Heart right ventricle (tissue), 16 donors: ENCODE measurements around the gene HES6. TPM values are rescaled to one million over a fixed set of nuclear protein-coding genes. Genes with fewer than 3 reads are reported as not detected.

Source experiments
- ATAC-seq, 8 donors: fragments of 200-7000 bp; cut with Tn5 transposase; one replicate each; pipeline ENCODE4 v1.9.1; 2020; ENCODE audit warnings: mild to moderate bottlenecking in 8 of 8, moderate library complexity in 8 of 8, moderate number of reproducible peaks in 1 of 8
- DNase-seq, 2 donors: peaks; one replicate each; pipeline ENCODE4 v3.0.0-alpha.2; 2020
- H3K27ac ChIP-seq, 10 donors: fragments of 200-600 bp; sonication (generic) in 2 of 10; one replicate each; pipeline versions ENCODE4 v1.5.0 to v1.8.0; 2020 to 2022; ENCODE audit warnings: mild to moderate bottlenecking in 3 of 10
- H3K27me3 ChIP-seq, 7 donors: fragments of 200-600 bp; one replicate each; pipeline ENCODE4 v1.8.0; 2021 to 2022; ENCODE audit warnings: mild to moderate bottlenecking in 2 of 7
- H3K36me3 ChIP-seq, 9 donors: fragments of 200-600 bp; sonication (generic) in 1 of 9; one replicate each; pipeline versions ENCODE4 v1.5.0 to v1.8.0; 2020 to 2022; ENCODE audit warnings: mild to moderate bottlenecking in 2 of 9
- H3K4me1 ChIP-seq, 9 donors: fragments of 200-600 bp; sonication (generic) in 1 of 9; one replicate each; pipeline versions ENCODE4 v1.5.0 to v1.8.0; 2020 to 2022; ENCODE audit warnings: mild to moderate bottlenecking in 4 of 9
- H3K4me3 ChIP-seq, 10 donors: fragments of 200-600 bp; sonication (generic) in 2 of 10; one replicate each; pipeline versions ENCODE4 v1.5.0 to v1.8.0; 2020 to 2022; ENCODE audit warnings: mild to moderate bottlenecking in 7 of 10, moderate library complexity in 2 of 10
- H3K9me3 ChIP-seq, 11 donors: fragments of 200-600 bp in 10 of 11; sonication (generic) in 2 of 11; one replicate each; pipeline versions ENCODE4 v1.5.0 to v1.8.0; 2013 to 2022; ENCODE audit warnings: mild to moderate bottlenecking in 2 of 11, control low read depth in 1 of 11, moderate library complexity in 1 of 11
- CTCF ChIP-seq, 9 donors: fragments of 200-600 bp; sonication (generic) in 2 of 9; IDR thresholded peaks; one replicate each; pipeline versions ENCODE4 v1.5.0 to v1.8.0; 2021 to 2022; ENCODE audit warnings: antibody characterized with exemption in 9 of 9, mild to moderate bottlenecking in 5 of 9, moderate library complexity in 1 of 9
- WGBS, 2 donors: extraction: QIAGEN DNeasy Blood & Tissue Kit; methylation state at CpG; one replicate each; pipeline ENCODE4 v1.1.7; 2013; ENCODE audit warnings: inconsistent platforms in 1 of 2; 5-methylcytosine and 5-hydroxymethylcytosine counted together
- intact Hi-C, 10 donors: fragments of 100-400 bp; cut with DNase I; formaldehyde crosslinking; loops; one replicate each; pipeline versions ENCODE4 v1.11.1 to v1.14.2; 2022
- polyA plus RNA-seq, 2 donors: library from polyadenylated mRNA; stranded (reverse); fragments of 200-250 nt; gene quantifications; one replicate each; pipeline ENCODE4 v1.2.3, GENCODE V29; 2013
- total RNA-seq, 10 donors: library from RNA; stranded (reverse); fragmentation: NEBNext Ultra II Directional in 3 of 10; extraction: Animal tissue kit (Norgen Biotek cat#: 25700) in 3 of 10; gene quantifications; one replicate each; pipeline versions ENCODE4 v1.2.1 to v1.2.4, GENCODE V29; 2021 to 2023
- donor health status: Arrhythmogenic right ventricular cardiomyopathy.
- donor health status: ischemic (EF 13 %, LVEDD 7.1; RV severe dilation, severe dysfunction).
- donor health status: healthy with polysubstance abuse.
- donor health status: DM: no; HTN: yes; CAD: no.
- donor health status: DM: no; HTN: no; CAD: no.
- donor health status: ischemic (EF 25% LVEDD 6.9; RV normal size, moderate dysfunction).
- donor health status: ischemic (EF 25% LVEDD 5.7; RV mildly dilated, moderate dysfunction).
- donor health status: healthy.
- donor health status: DM: yes; HTN: yes; CAD: no.
- donor health status: Ischemic cardiomyopathy.
- donor health status: ischemic (EF 35%, LVEDD 5.7; RV mildly dilated, moderate dysfunction).
- donor health status: nonischemic (EF 11% LVEDD 7.7; RV severe dilation, severe dysfunction).
- donor health status: DM: yes; HTN: yes; CAD: no.
- donor health status: PGD.
- donor health status: ischemic (EF 29% LVEDD 5.4; RV normal size, mild dysfunction).
- donor health status: nonischemic (EF 23%, LVEDD 6.1; RV moderate dilation, normal function).

The HES6 gene
- total and polyA plus RNA-seq, 12 donors: 1.1 to 6.9 (median 2.1) TPM

GRCh38 chr2:238261718-238262375, 22.0 kb upstream of the HES6 start:
- Histone ChIP-seq H3K36me3 (peaks cover 0 to 91% (median 46%) of the 10 kb centered on the region in 9 donors), H3K4me1 (peaks cover 3 to 42% (median 29%) of the 10 kb centered on the region in 9 donors), H3K4me3 (no peak overlapping the region), H3K27me3 (no peaks in the 10 kb centered on the region), H3K27ac (peak overlapping the region in 1 of 10 donors; percentile 29), H3K9me3 (no peaks in the 10 kb centered on the region)
- peak in 1 of 2 donors; percentile 1 for DNase-seq
- intact Hi-C loops: loop anchor here in 7 of 10 donors (2.0 to 10.0 kb wide), 6 partner anchors 97 to 407 kb away; partner anchors contain the start of gene RAMP1 (in 6 of the 7)
- 94 to 96% methylated on average over 16 of the region's 16 CpGs for WGBS, 2 donors
- TF ChIP-seq CTCF (IDR thresholded peaks at IDR 0.05): no peak
- ATAC-seq: peak in 1 of 8 donors; percentile 14

GRCh38 chr2:238260883-238261282, 21.0 kb upstream of the HES6 start:
- TF ChIP-seq CTCF (IDR thresholded peaks at IDR 0.05): no peak
- Histone ChIP-seq H3K27ac (peak overlapping the region in 1 of 10 donors; percentile 3), H3K4me1 (peaks cover 3 to 42% (median 29%) of the 10 kb centered on the region in 9 donors), H3K9me3 (no peaks in the 10 kb centered on the region), H3K27me3 (no peaks in the 10 kb centered on the region), H3K36me3 (peaks cover 0 to 91% (median 55%) of the 10 kb centered on the region in 9 donors), H3K4me3 (no peak overlapping the region)
- intact Hi-C loops: loop anchor here in 6 of 10 donors (5.0 to 10.0 kb wide), 4 partner anchors 96 to 406 kb away; partner anchors contain the start of gene RAMP1 (in 4 of the 6)
- peak in 1 of 2 donors; percentile 49 for DNase-seq
- peak; percentile 4 to 57 (median 28) for ATAC-seq
- 34 to 53% methylated on average over 18 of the region's 18 CpGs for WGBS, 2 donors

- Histone ChIP-seq H3K4me1 (peaks cover 3 to 37% (median 24%) of the 10 kb centered on the region in 9 donors), H3K9me3 (no peaks in the 10 kb centered on the region), H3K27ac (no peak overlapping the region), H3K27me3 (no peaks in the 10 kb centered on the region), H3K36me3 (peaks cover 0 to 91% (median 56%) of the 10 kb centered on the region in 9 donors), H3K4me3 (no peak overlapping the region)
- ATAC-seq (no peak), DNase-seq (peak in 1 of 2 donors; percentile 16)
- intact Hi-C loops: loop anchor here in 7 of 10 donors (5.0 to 10.0 kb wide), 7 partner anchors 75 to 405 kb away; partner anchors contain the start of genes RAMP1 (in 4 of the 7) and SCLY (in 1 of the 7)
- TF ChIP-seq CTCF (IDR thresholded peaks at IDR 0.05): no peak
- WGBS, 2 donors: 89 to 90% methylated on average over 21 of the region's 21 CpGs
Observed at GRCh38 chr2:238259061-238260020, 19.5 kb upstream of the HES6 start.
